IMR-90 (cell line): ENCODE data around the gene ADGRB3. TPM values are rescaled to one million over a fixed set of nuclear protein-coding genes. Genes with fewer than 3 reads are reported as not detected.
"Not testable (repeated sequence)": the region's sequence is repeated elsewhere in the genome, so short reads cannot be mapped to it uniquely, and the experiment has no call there.

Source experiments
- ATAC-seq: fragments of 200-7000 bp; cut with Tn5 transposase; 2 replicates; pipeline ENCODE4 v1.9.1; 2020; ENCODE audit warnings: low read depth, mild to moderate bottlenecking, moderate library complexity
- BruUV-seq: library from RNA; stranded (reverse); fragments of 400-500 nt; replicated peaks from 2 replicates; lab custom pipeline; 2021; lab: Mats Ljungman, UMichigan
- CTCF ChIA-PET: fragments of 300-600 bp; formaldehyde crosslinking; extraction: SDS; loops from one replicate; lab custom pipeline; 2021; ENCODE audit warnings: antibody characterized with exemption; lab: Yijun Ruan, JAX
- POLR2A ChIA-PET: fragments of 300-600 bp; sonication (Branson Sonifier 250); formaldehyde crosslinking; loops from one replicate; lab custom pipeline; 2022; ENCODE audit warnings: antibody characterized with exemption; ENCODE audit not compliant: unreplicated experiment; lab: Charles Lee
- DNase-seq: peaks from one replicate; pipeline ENCODE4 v3.0.0; 2013
- H2AFZ ChIP-seq: replicated peaks from 2 replicates; pipeline ENCODE3; 2013; ENCODE audit warnings: low read length, mild to moderate bottlenecking; ENCODE audit not compliant: poor library complexity
- H2AK5ac ChIP-seq: 2 replicates; pipeline ENCODE4 v1.6.1; 2013; ENCODE audit warnings: low read depth, low read length, inconsistent platforms
- H2AK9ac ChIP-seq: replicated peaks from 2 replicates; pipeline ENCODE3; 2013; ENCODE audit warnings: mild to moderate bottlenecking, low read depth, low read length, moderate library complexity; ENCODE audit not compliant: poor library complexity
- H2BK120ac ChIP-seq: 2 replicates; pipeline ENCODE4 v1.6.1; 2013; ENCODE audit warnings: low read depth, low read length, inconsistent platforms
- H2BK15ac ChIP-seq: 3 replicates; pipeline ENCODE4 v1.6.1; 2013; ENCODE audit warnings: low read depth, low read length, inconsistent platforms
- H2BK20ac ChIP-seq: 2 replicates; pipeline ENCODE4 v1.6.1; 2013; ENCODE audit warnings: low read depth, mild to moderate bottlenecking, inconsistent platforms, low read length, moderate library complexity
- H2BK5ac ChIP-seq: 2 replicates; pipeline ENCODE4 v1.6.1; 2013; ENCODE audit warnings: mild to moderate bottlenecking, low read depth, low read length, inconsistent platforms; ENCODE audit not compliant: poor library complexity, severe bottlenecking
- H3K14ac ChIP-seq: replicated peaks from 2 replicates; pipeline ENCODE4 v1.6.1; 2013; ENCODE audit warnings: low read depth, low read length, inconsistent platforms
- H3K18ac ChIP-seq: 2 replicates; pipeline ENCODE4 v1.6.1; 2013; ENCODE audit warnings: low read depth, low read length, control low read depth
- H3K23ac ChIP-seq: 2 replicates; pipeline ENCODE4 v1.6.1; 2013; ENCODE audit warnings: low read depth, low read length, inconsistent platforms
- H3K27ac ChIP-seq: 2 replicates; pipeline ENCODE4 v1.5.1; 2013; ENCODE audit warnings: mild to moderate bottlenecking, control low read depth, low read length; ENCODE audit not compliant: insufficient read depth
- H3K27me3 ChIP-seq: 2 replicates; pipeline ENCODE4 v1.6.1; 2013; ENCODE audit warnings: low read length; ENCODE audit not compliant: control insufficient read depth, insufficient read depth
- H3K36me3 ChIP-seq: 2 replicates; pipeline ENCODE4 v1.6.1; 2013; ENCODE audit warnings: low read length, mixed read lengths; ENCODE audit not compliant: control insufficient read depth, insufficient read depth
- H3K4ac ChIP-seq: 2 replicates; pipeline ENCODE4 v1.6.1; 2013; ENCODE audit warnings: low read depth, low read length, inconsistent platforms
- H3K4me1 ChIP-seq: 2 replicates; pipeline ENCODE4 v1.6.1; 2013; ENCODE audit warnings: low read length, mixed read lengths; ENCODE audit not compliant: control insufficient read depth, insufficient read depth
- H3K4me2 ChIP-seq: 2 replicates; pipeline ENCODE4 v1.6.1; 2013; ENCODE audit warnings: low read depth, mild to moderate bottlenecking, control low read depth, low read length, moderate library complexity
- H3K4me3 ChIP-seq: 2 replicates; pipeline ENCODE4 v1.5.1; 2013; ENCODE audit warnings: low read depth, mild to moderate bottlenecking, control low read depth, low read length, moderate library complexity; ENCODE audit not compliant: insufficient read depth
- H3K56ac ChIP-seq: 2 replicates; pipeline ENCODE4 v1.6.1; 2013; ENCODE audit warnings: low read length, inconsistent platforms; ENCODE audit not compliant: insufficient read depth; ENCODE audit errors: extremely low read depth
- H3K79me1 ChIP-seq, 2 experiments: 2 replicates each; pipeline ENCODE4 v1.6.1; 2013; ENCODE audit warnings: low read length in 2 of 2, inconsistent platforms in 1 of 2, low read depth in 1 of 2
- H3K9ac ChIP-seq: 2 replicates; pipeline ENCODE4 v1.6.1; 2013; ENCODE audit warnings: low read depth, low read length, control low read depth
- H3K9me1 ChIP-seq: 2 replicates; pipeline ENCODE4 v1.6.1; 2013; ENCODE audit warnings: low read length, inconsistent platforms; ENCODE audit not compliant: insufficient read depth
- H3K9me3 ChIP-seq: 2 replicates; pipeline ENCODE4 v1.6.1; 2013; ENCODE audit warnings: low read length; ENCODE audit not compliant: control insufficient read depth, insufficient read depth
- H4K20me1 ChIP-seq: 2 replicates; pipeline ENCODE4 v1.6.1; 2013; ENCODE audit warnings: low read length, inconsistent platforms; ENCODE audit not compliant: insufficient read depth
- H4K5ac ChIP-seq: 2 replicates; pipeline ENCODE4 v1.6.1; 2013; ENCODE audit warnings: mild to moderate bottlenecking, low read depth, low read length, control low read depth
- H4K8ac ChIP-seq, 2 experiments: 2 replicates each; pipeline ENCODE4 v1.6.1; 2013; ENCODE audit warnings: low read depth in 2 of 2, low read length in 2 of 2, control low read depth in 1 of 2, inconsistent platforms in 1 of 2
- H4K91ac ChIP-seq: 2 replicates; pipeline ENCODE4 v1.6.1; 2013; ENCODE audit warnings: low read depth, low read length, inconsistent platforms; ENCODE audit not compliant: insufficient read depth
- WGBS, 2 experiments: methylation state at CpG; one replicate each; pipeline versions ENCODE4 v1.1.5 to v1.1.7; 2013; ENCODE audit warnings: missing lambda C conversion rate in 2 of 2; ENCODE audit not compliant: insufficient read length in 1 of 2; ENCODE audit errors: extremely low coverage in 2 of 2; 5-methylcytosine and 5-hydroxymethylcytosine counted together
- dilution Hi-C: fragments of 300-500 bp; cut with HindIII; formaldehyde crosslinking; loops from one replicate; pipeline ENCODE4 v1.14.3; 2018; ENCODE audit warnings: low sequenced_read_pairs; ENCODE audit not compliant: unreplicated experiment
- in situ Hi-C: fragments of 300-500 bp; cut with MboI; formaldehyde crosslinking; loops from 3 replicates; pipeline ENCODE4 v1.14.3; 2019; ENCODE audit warnings: low sequenced_read_pairs, inconsistent platforms, mixed read lengths
- intact Hi-C: fragments of 100-400 bp; cut with micrococcal nuclease; formaldehyde crosslinking; loops from 2 replicates; pipeline ENCODE4 v1.10.0; 2022
- polyA plus RNA-seq, 3 experiments: library from polyadenylated mRNA; depleted of rRNA; stranded (reverse); fragments of >200 nt; gene quantifications; 2 replicates each; pipeline ENCODE4 v1.2.3, GENCODE V29; 2012; ENCODE audit warnings: low replicate concordance in 1 of 3
- total RNA-seq: library from RNA; depleted of rRNA; stranded (reverse); fragments of >200 nt; gene quantifications from 2 replicates; pipeline ENCODE4 v1.2.3, GENCODE V29; 2012

The ADGRB3 gene
- total and polyA plus RNA-seq, 2 of the 4 experiments (the other 2 are of a cell fraction) = not detected

DNA sequence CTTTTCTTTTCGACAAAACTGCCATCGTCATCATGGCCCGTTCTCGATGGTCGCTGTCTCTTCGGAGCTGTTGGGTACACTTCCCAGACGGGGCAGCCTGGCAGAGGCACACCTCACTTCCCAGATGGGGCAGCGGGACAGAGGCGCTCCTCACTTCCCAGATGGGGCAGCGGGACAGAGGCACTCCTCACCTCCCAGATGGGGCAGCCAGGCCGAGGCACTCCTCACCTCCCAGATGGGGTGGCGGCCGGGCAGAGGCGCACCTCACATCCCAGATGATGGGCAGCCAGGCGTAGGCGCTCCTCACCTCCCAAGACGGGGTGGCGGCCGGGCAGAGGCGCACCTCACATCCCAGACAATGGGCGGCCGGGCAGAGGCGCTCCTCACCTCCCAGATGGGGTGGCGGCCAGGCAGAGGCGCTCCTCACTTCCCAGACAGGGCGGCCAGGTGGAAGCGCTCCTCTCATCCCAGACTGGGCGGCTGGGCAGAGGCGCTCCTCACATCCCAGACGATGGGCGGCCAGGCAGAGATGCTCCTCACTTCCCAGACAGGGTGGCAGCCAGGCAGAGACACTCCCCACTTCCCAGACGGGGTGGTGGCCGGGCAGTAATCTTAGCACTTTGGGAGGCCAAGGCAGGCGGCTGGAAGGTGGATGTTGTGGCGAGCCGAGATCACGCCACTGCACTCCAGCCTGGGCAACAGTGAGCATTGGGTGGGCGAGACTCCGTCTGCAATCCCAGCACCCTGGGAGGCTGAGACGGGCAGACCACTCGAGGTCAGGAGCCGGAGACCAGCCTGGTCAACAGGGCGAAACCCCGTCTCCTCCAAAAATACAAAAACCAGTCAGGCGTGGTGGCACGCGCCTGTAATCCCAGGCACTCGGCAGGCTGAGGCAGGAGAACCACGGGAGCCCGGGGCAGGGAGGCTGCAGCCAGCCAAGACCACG is 486.7 kb downstream of the ADGRB3 start:
- ATAC-seq, BruUV-seq, H2BK120ac ChIP-seq, H4K8ac ChIP-seq, H3K23ac ChIP-seq, H3K4ac ChIP-seq, in situ Hi-C loops, H3K4me2 ChIP-seq, H3K18ac ChIP-seq, POLR2A ChIA-PET, H3K36me3 ChIP-seq, intact Hi-C loops, H2BK20ac ChIP-seq, CTCF ChIA-PET, dilution Hi-C loops, DNase-seq, H3K4me3 ChIP-seq, H3K27me3 ChIP-seq, H3K56ac ChIP-seq, H3K27ac ChIP-seq, H4K5ac ChIP-seq, H3K9me3 ChIP-seq, H2AK5ac ChIP-seq, H3K9ac ChIP-seq, H2AK9ac ChIP-seq, H3K9me1 ChIP-seq, H2BK15ac ChIP-seq, H3K14ac ChIP-seq, H4K91ac ChIP-seq, H3K4me1 ChIP-seq, H4K20me1 ChIP-seq, H3K79me1 ChIP-seq, H2BK5ac ChIP-seq, H2AFZ ChIP-seq: not testable (repeated sequence)
- WGBS, 2 experiments = 74% methylated on average over 14 of the region's 51 CpGs; no CpG with 5 or more reads in 1 of the 2 experiments
